Epithelial cell of proximal tubule (primary cell): ENCODE measurements around the gene FKBP7. TPM values are rescaled to one million over a fixed set of nuclear protein-coding genes. Genes with fewer than 3 reads are reported as not detected.
A peak's percentile ranks its signal among the peaks of the same experiment; 100 is the strongest.

Experiments used
- DNase-seq: peaks from one replicate; pipeline ENCODE4 v3.0.0-alpha.2; 2011; ENCODE audit warnings: low read depth
- H3K4me3 ChIP-seq: 2 replicates; pipeline ENCODE4 v1.5.1; 2011; ENCODE audit warnings: low read depth, mild to moderate bottlenecking, low read length
- total RNA-seq: library from RNA; depleted of rRNA; stranded (reverse); fragments of >200 nt; gene quantifications from 2 replicates; pipeline ENCODE4 v1.2.3, GENCODE V29; 2015
- TF ChIP-seq, protein P1 (sequence below): conservative IDR thresholded peaks from 2 replicates; pipeline ENCODE4 v1.5.1; 2012; ENCODE audit warnings: low read depth, mild to moderate bottlenecking, low read length

The FKBP7 gene
- total RNA-seq, 1 donor from 2014 or later, result 9.5 TPM

- peak; percentile 61 for DNase-seq
- TF ChIP-seq, protein P1, sequence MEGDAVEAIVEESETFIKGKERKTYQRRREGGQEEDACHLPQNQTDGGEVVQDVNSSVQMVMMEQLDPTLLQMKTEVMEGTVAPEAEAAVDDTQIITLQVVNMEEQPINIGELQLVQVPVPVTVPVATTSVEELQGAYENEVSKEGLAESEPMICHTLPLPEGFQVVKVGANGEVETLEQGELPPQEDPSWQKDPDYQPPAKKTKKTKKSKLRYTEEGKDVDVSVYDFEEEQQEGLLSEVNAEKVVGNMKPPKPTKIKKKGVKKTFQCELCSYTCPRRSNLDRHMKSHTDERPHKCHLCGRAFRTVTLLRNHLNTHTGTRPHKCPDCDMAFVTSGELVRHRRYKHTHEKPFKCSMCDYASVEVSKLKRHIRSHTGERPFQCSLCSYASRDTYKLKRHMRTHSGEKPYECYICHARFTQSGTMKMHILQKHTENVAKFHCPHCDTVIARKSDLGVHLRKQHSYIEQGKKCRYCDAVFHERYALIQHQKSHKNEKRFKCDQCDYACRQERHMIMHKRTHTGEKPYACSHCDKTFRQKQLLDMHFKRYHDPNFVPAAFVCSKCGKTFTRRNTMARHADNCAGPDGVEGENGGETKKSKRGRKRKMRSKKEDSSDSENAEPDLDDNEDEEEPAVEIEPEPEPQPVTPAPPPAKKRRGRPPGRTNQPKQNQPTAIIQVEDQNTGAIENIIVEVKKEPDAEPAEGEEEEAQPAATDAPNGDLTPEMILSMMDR, result no peak
- peak within 1 kb of the TSS; percentile 90 for H3K4me3 ChIP-seq
Observed at GRCh38 chr2:178450774-178451525, 27.4 kb downstream of the FKBP7 start, which contains the start of the genes PJVK and PRKRA. Gene PJVK, plus strand, starts transcription at chr2:178451378. Its CDS starts 2,032 bp downstream, at chr2:178453410. Gene PRKRA, minus strand, starts transcription at chr2:178451175. Its CDS starts 145 bp downstream, at chr2:178451030.

GRCh38 chr2:178450524-178450773 is 28.0 kb downstream of the FKBP7 start:
- TF ChIP-seq, protein P1, result no peak
- H3K4me3 ChIP-seq, result peak overlapping the region; percentile 90
- DNase-seq, result no peak

DNA sequence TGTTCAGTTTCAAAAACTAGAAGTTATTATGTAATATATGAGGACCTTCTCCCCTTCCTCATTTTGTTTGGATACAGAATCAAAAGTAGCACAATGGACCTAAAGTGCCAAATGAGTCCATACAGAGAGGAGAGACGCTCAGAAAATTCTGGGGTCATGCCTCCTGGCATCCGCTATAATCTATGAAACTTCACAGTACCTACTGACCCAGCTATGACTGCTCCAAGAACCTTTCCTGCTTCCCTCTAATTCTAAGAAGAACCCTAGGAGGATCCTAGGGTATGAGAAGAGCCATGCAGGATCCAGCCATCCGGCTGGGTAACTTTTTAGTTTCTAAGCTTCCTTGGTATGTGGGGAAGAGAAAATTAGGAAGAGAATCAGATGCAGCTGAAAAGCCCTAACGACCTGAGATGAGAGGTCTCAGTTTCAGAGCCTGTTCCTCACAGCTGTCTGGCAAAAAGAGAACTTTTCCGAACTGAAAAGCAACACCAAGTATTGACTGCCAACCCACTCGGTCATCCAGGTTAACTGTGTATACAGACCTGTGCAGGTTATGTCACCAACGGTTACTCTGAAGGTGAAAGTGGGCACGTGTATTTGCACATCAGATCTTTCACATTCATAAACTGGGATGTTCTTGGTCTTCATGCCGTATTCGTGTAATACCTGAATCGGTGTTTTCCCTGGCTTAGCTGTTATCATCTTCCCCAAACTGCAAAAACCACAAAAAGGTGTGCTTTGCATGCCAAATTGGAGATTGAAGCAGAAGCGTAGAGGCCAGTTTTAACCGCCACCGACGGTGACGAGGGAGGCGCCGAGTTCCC is 28.5 kb downstream of the FKBP7 start:
- no peak for DNase-seq
- peak overlapping the region; percentile 90 for H3K4me3 ChIP-seq
- TF ChIP-seq, protein P1, result no peak

- TF ChIP-seq, protein P1, result no peak
- no peak overlapping the region for H3K4me3 ChIP-seq
- no peak for DNase-seq
Observed at GRCh38 chr2:178448968-178449661, 29.3 kb downstream of the FKBP7 start.

GRCh38 chr2:178441426-178441825 is 37.0 kb downstream of the FKBP7 start:
- TF ChIP-seq, protein P1, result no peak
- H3K4me3 ChIP-seq, result no peak overlapping the region
- no peak for DNase-seq

DNA sequence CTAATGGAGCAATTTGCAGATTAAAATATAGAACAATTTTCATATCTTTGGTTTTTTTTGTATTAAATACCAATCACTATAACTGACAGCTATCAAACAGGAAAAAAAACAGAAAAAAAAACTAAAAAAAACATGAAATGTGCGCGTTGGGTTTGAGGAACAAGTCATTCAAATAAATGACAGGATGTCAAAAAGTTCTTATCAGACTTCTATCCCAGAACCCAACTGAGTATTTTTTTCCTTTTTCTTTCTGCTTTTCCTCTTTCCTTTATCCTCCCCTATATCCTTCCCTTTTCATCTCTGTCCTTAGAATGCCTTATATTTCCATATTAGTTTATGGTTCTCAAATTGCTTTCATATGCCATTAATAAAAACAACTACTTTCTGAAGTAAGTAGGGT is 41.7 kb downstream of the FKBP7 start:
- no peak overlapping the region for H3K4me3 ChIP-seq
- TF ChIP-seq, protein P1, result no peak
- DNase-seq, result no peak
